Kidney epithelial cell (primary cell): ENCODE measurements around the gene VWF. TPM values are rescaled to one million over a fixed set of nuclear protein-coding genes. Genes with fewer than 3 reads are reported as not detected.
"Not testable (repeated sequence)": the region's sequence is repeated elsewhere in the genome, so short reads cannot be mapped to it uniquely, and the experiment has no call there.

ENCODE experiments used
- DNase-seq: peaks from one replicate; pipeline ENCODE4 v3.0.0-alpha.2; 2010; ENCODE audit warnings: low read depth
- H3K27me3 ChIP-seq: 2 replicates; pipeline ENCODE4 v1.6.0; 2011; ENCODE audit warnings: low read length; ENCODE audit not compliant: control insufficient read depth, insufficient read depth
- H3K36me3 ChIP-seq: 2 replicates; pipeline ENCODE4 v1.5.1; 2011; ENCODE audit warnings: low read length; ENCODE audit not compliant: control insufficient read depth, insufficient read depth
- H3K4me3 ChIP-seq: 2 replicates; pipeline ENCODE4 v1.5.1; 2011; ENCODE audit warnings: low read depth, mild to moderate bottlenecking, control low read depth, low read length
- CTCF ChIP-seq: IDR thresholded peaks from 2 replicates; pipeline ENCODE4 v1.5.1; 2011; ENCODE audit warnings: mild to moderate bottlenecking, moderate library complexity, low read length, control low read depth, inconsistent platforms; ENCODE audit not compliant: insufficient read depth, poor library complexity, severe bottlenecking
- total RNA-seq: library from RNA; depleted of rRNA; stranded (reverse); fragments of >200 nt; gene quantifications from 2 replicates; pipeline ENCODE4 v1.2.3, GENCODE V29; 2015

VWF gene
- total RNA-seq, 1 donor from 2014 or later: 0.42 TPM

- H3K4me3 ChIP-seq: no peak overlapping the region
- DNase-seq: no peak
- no peak for TF ChIP-seq CTCF
Measured at GRCh38 chr12:6166808-6167207, 42.3 kb upstream of the VWF start.

GRCh38 chr12:6165395-6165794 lies 40.9 kb upstream of the VWF start:
- H3K4me3 ChIP-seq: no peak overlapping the region
- H3K36me3 ChIP-seq: no peaks in the 10 kb centered on the region
- no peak for DNase-seq
- no peak for TF ChIP-seq CTCF
- H3K27me3 ChIP-seq: no peaks in the 10 kb centered on the region

More at GRCh38 chr12:6166808-6167207, 42.3 kb upstream of the VWF start:
- H3K36me3 ChIP-seq: no peaks in the 10 kb centered on the region
- no peaks in the 10 kb centered on the region for H3K27me3 ChIP-seq

- no peaks in the 10 kb centered on the region for H3K36me3 ChIP-seq
- DNase-seq: no peak
- H3K27me3 ChIP-seq: no peaks in the 10 kb centered on the region
- no peak for TF ChIP-seq CTCF
- H3K4me3 ChIP-seq: no peak overlapping the region
Measured at GRCh38 chr12:6163416-6164060, 39.1 kb upstream of the VWF start.

- TF ChIP-seq CTCF: no peak
- DNase-seq: no peak
- Histone ChIP-seq H3K27me3 (no peaks in the 10 kb centered on the region), H3K4me3 (no peak overlapping the region), H3K36me3 (no peaks in the 10 kb centered on the region)
Measured at GRCh38 chr12:6161124-6161882, 36.8 kb upstream of the VWF start.

- not testable (repeated sequence) for DNase-seq, H3K36me3 ChIP-seq
Measured at GRCh38 chr12:6160049-6160649, 35.7 kb upstream of the VWF start.

GRCh38 chr12:6159166-6160011 lies 34.9 kb upstream of the VWF start:
- not testable (repeated sequence) for DNase-seq, H3K4me3 ChIP-seq, H3K36me3 ChIP-seq, H3K27me3 ChIP-seq

More at GRCh38 chr12:6160049-6160649, 35.7 kb upstream of the VWF start:
- H3K4me3 ChIP-seq, H3K27me3 ChIP-seq: not testable (repeated sequence)
